NB4 (cell line): ENCODE data around the gene SLC43A2.

Experiments
- CTCF ChIP-seq: IDR thresholded peaks from one replicate; pipeline ENCODE4 v1.5.1; 2012; ENCODE audit warnings: low read depth, low read length
- POLR2A ChIP-seq: IDR thresholded peaks from 2 replicates; pipeline ENCODE4 v1.6.1; 2011; ENCODE audit warnings: mild to moderate bottlenecking; ENCODE audit not compliant: insufficient read length; ENCODE audit errors: extremely low read depth

- TF ChIP-seq POLR2A = no peak
- no peak for TF ChIP-seq CTCF
These were observed 75.7 kb downstream of the SLC43A2 start for GRCh38 chr17:1552932-1553331.
